NCI-H146 (cell line): ENCODE measurements around the gene SYTL5.
"Not testable (repeated sequence)": the region's sequence is repeated elsewhere in the genome, so short reads cannot be mapped to it uniquely, and the experiment has no call there.

Experiments
- DNase-seq: peaks from one replicate; lab custom pipeline; 2025; lab: John Stamatoyannopoulos, UW

The SYTL5 gene

DNA sequence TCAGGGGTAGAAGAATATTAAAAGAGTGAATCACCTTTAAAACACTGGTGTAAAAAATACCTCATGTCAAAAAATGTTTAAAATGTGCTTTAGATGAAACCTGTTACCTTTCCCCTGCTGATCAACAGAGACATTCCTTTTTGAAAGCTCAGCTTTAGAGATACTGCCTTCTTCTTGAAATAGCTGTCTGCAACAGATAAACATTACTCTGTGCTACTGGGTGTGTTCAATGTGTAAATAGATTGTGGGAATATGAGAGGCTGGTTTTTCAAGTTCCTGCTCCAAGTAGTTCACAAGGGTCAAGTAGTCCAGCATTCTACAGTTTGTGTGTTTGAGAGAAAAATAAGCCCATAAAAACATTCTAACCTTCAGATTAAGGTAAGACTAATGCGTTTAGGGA, at the start of gene SYTL5:
Gene SYTL5, plus strand, starts transcription at position 263 of the 400 bp plus-strand sequence. CDS start 27,337 bp downstream, outside the sequence.
- DNase-seq: no peak

DNA sequence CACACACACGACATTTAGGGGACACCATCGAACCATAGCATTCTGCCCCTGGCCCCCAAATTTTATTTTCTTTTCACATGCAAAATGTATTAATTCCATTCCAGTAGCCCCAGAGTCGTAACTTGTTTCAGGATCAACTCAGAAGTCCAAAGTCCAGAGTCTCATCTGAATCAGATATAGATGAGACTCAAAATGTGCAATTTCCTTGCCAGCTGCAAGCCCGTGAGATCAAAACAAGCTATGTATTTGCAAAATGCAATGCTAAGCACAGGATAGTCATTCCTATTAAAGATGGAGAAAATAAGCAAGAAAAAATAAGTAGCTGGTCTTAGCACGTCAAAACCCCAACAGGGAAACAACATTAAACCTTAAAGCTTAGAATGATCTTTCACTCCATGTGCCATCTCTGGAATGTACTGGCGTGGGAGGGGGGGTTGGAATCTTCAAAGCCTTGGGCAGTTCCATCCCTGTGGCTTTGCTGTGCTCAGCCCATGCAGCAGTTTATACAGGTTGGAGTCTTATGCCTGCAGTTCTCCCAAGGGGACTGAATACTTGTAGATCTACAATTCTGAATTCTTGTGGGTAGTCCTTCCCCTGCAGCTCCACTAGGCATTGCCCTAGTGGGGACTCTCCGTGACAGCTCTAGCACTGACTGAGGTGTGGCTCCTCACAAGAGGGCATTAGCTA, 47.7 kb upstream of the SYTL5 start:
- DNase-seq: no peak

DNA sequence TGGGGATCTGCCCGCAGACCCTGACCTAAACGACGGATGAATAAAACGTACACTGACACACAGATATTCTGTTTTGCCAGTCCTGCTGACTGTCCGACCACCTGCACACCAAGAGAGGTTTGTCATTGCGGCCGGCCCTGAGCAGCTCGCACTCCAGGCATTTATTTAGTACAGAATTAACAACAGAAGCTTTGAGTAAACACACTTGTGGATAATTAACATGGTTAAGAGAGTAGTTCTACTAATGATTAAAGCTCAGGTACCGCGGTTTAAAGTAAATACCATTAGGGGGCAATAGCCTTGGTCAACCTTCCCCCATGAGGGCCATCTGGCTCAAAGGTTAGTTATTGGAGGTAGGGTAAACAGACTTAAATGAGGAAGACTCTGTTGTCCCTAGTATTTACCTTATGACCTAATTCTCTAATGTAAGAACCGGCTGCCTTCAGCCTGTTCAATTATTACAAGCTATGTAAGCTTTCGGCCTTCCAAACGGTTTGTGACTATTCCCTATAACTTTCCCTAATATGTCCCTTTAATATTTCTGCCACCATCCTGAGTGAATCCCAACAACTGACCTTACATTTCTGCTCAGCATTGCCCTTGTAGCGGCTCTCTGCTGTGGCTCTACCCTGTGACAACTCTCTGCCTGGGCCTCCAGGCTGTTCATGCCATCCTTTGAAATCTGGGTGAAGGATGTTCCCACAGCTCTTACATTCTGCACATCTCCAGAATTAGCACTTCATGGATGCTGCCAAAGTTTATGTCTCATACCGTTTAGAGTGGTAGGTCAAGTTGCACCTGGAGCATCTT, 46.9 kb upstream of the SYTL5 start:
- DNase-seq: peak; percentile 3

DNA sequence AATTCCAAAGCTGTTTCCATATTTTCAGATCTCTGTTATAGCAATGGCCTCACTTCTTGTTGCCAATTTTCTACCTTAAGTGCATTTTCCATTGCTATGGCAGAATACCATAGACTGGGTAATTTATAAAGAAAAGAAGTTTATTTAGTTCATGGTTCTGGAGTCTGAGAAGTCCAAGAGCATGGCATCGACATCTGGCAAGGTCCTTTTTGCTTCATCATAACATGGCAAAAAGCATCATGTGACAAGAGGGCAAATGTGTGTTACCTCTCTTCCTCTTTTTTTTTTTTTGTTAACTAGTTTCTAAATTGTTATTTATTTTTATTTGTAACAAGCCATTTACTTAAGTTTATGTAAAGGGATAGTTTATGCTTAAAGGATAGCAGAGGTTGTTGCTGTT, 45.2 kb upstream of the SYTL5 start:
- DNase-seq: no peak

GRCh38 chrX:37967714-37968113, 38.6 kb upstream of the SYTL5 start:
- DNase-seq: no peak

- DNase-seq: no peak
Measured at GRCh38 chrX:37975421-37975820, 30.9 kb upstream of the SYTL5 start.

DNA sequence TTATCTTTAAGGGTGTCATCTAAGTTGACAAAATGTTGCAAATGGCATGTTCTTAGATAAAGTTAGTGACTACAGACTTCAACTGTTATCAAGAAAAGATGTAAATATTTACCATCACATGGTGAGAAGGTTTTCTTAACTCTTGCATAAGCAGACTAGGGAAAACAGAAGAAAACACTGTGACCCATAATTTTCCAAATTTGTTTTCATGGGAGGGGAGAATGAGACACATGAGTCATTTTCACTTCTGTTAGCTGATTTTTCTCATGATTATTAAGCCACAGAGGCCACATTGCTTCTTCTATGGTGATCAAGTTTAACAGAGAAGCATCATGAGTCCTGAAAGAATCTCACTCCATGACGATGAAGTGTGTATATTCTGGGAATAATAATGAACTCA, 30.2 kb upstream of the SYTL5 start:
- no peak for DNase-seq

GRCh38 chrX:37984880-37985279, 21.5 kb upstream of the SYTL5 start:
- DNase-seq: no peak

GRCh38 chrX:37986893-37987292, 19.5 kb upstream of the SYTL5 start:
- no peak for DNase-seq

- DNase-seq: no peak
Measured at GRCh38 chrX:37989304-37989703, 17.0 kb upstream of the SYTL5 start.

GRCh38 chrX:37991303-37991702, 15.1 kb upstream of the SYTL5 start:
- DNase-seq: not testable (repeated sequence)

DNA sequence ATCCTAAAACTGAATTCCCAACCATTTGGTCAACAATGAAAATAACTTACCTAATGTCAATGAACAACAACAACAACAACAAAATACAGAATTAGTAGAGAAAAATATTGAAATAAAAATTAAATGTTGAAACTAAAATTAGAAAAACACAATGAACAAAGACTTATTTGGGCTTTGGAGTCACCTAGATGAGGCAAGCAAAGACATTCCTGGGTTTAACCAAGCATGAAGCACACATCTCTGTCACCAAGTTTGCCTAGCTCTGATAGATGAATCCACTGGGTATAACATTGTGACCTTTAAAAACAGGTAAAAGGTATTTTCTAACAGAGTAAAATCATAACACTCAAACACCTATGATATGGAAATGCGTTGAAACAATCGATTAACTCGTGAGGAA, 13.2 kb upstream of the SYTL5 start:
- DNase-seq: no peak

DNA sequence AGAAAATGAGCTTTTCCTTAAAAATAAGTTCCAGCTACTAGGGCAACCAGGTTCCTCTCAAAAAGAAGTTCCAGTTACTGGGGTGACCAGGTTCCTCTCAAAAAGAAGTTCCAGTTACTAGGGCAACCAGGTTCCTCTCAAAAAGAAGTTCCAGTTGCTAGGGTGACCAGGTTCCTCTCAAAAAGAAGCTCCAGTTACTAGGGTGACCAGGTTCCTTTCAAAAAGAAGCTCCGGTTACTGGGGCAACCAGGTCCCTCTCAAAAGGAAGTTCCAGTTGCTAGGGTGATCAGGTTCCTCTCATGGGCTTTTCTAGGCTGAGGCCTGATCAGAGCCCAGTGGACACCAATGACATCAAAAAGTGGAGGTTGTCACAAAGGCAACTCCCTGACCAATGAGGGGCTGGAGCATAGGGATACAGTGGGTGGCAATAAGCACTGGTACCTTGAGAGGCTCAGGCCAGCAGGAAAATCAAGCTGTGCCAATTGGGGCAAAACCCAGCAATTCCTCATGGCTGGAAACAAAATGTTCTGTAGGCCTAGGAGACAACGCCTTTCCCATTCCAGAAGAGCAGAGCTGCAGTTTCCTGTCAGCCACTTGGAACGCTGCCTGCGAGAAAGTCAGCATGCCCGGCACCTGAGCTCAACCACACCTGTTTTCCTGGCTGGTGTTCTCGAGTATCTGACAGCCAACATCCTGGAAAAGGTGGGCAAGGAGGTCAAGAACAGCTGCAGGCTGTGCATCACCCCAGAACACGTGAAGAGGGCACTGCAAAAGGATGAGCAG, 12.3 kb upstream of the SYTL5 start:
- DNase-seq: peak; percentile 55

GRCh38 chrX:37995428-37995827, 10.9 kb upstream of the SYTL5 start:
- no peak for DNase-seq

- DNase-seq: no peak
Measured at GRCh38 chrX:37997096-37997495, 9.3 kb upstream of the SYTL5 start.

DNA sequence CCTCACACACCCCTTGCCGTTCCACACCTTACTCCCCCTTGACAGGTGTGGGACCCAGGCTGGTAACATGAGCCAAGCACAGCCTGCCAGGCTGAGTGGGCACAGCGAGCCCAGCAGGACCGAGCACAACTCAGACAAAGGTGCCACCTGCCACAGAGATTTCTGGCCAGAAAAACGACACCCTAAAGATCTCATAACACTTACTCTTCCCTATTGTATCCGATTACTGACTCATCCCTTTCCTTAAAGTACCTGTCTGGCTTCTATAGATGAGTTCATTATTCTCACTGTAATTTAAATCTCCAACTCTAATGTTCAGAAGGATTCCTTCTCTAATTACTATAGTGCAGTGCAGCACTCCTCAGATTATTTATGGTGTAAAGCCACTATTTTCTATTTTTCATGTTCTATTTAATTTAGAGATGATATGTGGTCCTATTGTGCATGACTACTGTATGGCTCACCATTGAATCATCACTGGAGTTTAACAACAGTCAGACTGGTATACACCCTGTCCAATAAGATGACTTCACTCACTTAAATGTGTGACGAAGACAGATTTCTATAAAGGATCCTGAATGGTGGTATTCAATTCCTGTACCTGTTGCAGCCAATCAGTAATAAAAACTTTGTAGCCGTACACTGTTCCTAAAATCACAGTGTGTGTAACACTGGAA, 7.6 kb upstream of the SYTL5 start:
- no peak for DNase-seq

GRCh38 chrX:38000706-38001105, 5.6 kb upstream of the SYTL5 start:
- DNase-seq: no peak

DNA sequence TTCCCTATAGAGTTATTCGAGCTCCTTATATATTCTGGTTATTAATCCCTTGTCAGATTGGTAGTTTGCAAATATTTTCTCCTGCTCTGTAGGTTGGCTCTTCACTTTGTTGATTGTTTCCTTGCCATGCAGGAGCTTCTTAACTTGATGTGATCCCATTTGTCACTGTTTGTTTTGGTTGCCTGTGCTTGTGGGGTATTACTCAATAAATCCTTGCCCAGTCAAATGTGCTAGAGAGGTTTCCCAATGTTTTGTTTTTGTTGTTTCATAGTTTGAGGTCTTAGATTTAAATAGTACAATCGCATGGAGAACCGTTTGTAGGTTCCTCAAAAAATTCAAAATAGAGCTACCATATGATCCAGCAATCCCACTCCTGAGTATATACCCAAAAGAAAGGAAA, 2.3 kb upstream of the SYTL5 start:
- no peak for DNase-seq

DNA sequence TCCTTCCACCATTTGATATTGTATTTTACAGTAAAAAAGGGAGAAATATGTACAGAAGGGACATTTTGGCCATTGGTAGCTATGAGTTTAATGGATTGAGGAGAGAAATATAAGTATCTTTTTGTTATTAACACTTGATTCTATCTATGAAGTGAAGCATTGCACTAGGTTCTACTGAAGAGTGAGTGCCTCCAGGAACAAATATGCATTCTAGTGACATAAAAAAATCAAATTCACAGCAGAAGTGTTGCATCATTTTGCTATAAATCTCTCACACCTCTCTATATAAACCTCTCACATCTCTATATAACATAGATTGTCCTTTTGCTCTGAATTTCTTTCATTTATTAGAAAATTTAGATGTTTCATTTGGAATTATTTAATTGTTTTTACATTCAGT, 425 bp downstream of the SYTL5 start:
- no peak for DNase-seq

DNA sequence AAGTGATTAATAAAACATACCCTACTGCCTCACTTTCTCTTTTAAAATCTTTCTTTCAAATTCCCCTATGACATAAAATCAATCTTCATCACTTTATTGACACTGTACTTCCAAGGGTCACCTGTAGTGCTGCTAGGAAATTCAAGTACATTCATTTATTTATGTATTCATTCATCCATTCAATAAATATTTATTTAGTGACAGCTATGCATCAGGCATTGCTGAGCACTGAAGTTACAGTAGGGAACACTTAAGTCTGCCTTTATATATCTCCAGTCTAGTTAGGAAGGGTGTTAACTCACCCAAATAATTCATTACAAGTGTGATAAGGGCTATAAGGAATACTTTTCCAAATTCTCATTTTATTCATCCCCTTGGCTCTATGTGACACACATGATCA, 2.3 kb downstream of the SYTL5 start:
- DNase-seq: no peak

- DNase-seq: no peak
Measured at GRCh38 chrX:38009641-38010040, 3.3 kb downstream of the SYTL5 start.

- no peak for DNase-seq
Measured at GRCh38 chrX:38018766-38019425, 12.5 kb downstream of the SYTL5 start.
